Chondrocyte (in vitro differentiated cells): ENCODE measurements around the gene LTBP1. TPM values are rescaled to one million over a fixed set of nuclear protein-coding genes. Genes with fewer than 3 reads are reported as not detected.
"Not testable (repeated sequence)": the region's sequence is repeated elsewhere in the genome, so short reads cannot be mapped to it uniquely, and the experiment has no call there.

Experiments
- DNase-seq: peaks from one replicate; pipeline ENCODE4 v3.0.0; 2021; ENCODE audit warnings: mixed read lengths, low spot score
- H3K27ac Mint-ChIP-seq: one replicate; pipeline ENCODE4 v1.8.0; 2021; ENCODE audit warnings: mild to moderate bottlenecking, moderate library complexity, mixed read lengths; ENCODE audit not compliant: unreplicated experiment
- H3K27me3 Mint-ChIP-seq: 2 replicates; pipeline ENCODE4 v1.8.0; 2021; ENCODE audit warnings: low read depth, mixed read lengths
- H3K36me3 Mint-ChIP-seq: 2 replicates; pipeline ENCODE4 v1.8.0; 2021; ENCODE audit warnings: low read depth, mixed read lengths
- H3K4me1 Mint-ChIP-seq: 2 replicates; pipeline ENCODE4 v1.8.0; 2021; ENCODE audit warnings: low read depth, mild to moderate bottlenecking, mixed read lengths
- H3K4me3 Mint-ChIP-seq: one replicate; pipeline ENCODE4 v1.8.0; 2021; ENCODE audit warnings: mild to moderate bottlenecking, moderate library complexity, mixed read lengths; ENCODE audit not compliant: unreplicated experiment
- H3K9me3 Mint-ChIP-seq: 2 replicates; pipeline ENCODE4 v1.8.0; 2021; ENCODE audit warnings: low read depth, mixed read lengths
- total RNA-seq: library from RNA; stranded (reverse); gene quantifications from 3 replicates; pipeline ENCODE4 v1.2.1, GENCODE V29; 2021
- TF ChIP-seq, protein P1 (sequence below): fragments of 200-600 bp; sonication (generic); IDR thresholded peaks from 2 replicates; pipeline ENCODE4 v1.5.0; 2021; ENCODE audit warnings: antibody characterized with exemption, mild to moderate bottlenecking, moderate library complexity

The LTBP1 gene
- total RNA-seq, 1 donor from 2014 or later: 398 TPM

DNA sequence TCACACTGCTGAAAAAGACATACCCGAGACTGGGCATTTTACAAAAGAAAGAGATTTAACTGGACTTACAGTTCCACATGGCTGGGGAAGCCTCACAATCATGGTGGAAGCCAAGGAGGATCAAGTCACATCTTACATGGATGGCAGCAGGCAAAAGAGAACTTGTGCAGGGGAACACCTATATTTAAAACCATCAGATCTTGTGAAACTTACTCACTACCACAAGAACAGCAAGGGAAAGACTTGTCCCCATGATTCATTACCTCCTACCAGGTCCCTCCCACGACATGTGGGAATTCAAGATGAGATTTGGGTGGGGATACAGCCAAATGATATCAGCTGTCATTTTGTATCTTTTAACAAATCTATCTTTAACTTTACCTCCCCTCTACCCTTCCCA lies 278.6 kb downstream of the LTBP1 start:
- no peaks in the 10 kb centered on the region for H3K27me3 Mint-ChIP-seq
- TF ChIP-seq, protein P1, sequence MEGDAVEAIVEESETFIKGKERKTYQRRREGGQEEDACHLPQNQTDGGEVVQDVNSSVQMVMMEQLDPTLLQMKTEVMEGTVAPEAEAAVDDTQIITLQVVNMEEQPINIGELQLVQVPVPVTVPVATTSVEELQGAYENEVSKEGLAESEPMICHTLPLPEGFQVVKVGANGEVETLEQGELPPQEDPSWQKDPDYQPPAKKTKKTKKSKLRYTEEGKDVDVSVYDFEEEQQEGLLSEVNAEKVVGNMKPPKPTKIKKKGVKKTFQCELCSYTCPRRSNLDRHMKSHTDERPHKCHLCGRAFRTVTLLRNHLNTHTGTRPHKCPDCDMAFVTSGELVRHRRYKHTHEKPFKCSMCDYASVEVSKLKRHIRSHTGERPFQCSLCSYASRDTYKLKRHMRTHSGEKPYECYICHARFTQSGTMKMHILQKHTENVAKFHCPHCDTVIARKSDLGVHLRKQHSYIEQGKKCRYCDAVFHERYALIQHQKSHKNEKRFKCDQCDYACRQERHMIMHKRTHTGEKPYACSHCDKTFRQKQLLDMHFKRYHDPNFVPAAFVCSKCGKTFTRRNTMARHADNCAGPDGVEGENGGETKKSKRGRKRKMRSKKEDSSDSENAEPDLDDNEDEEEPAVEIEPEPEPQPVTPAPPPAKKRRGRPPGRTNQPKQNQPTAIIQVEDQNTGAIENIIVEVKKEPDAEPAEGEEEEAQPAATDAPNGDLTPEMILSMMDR: no peak
- H3K9me3 Mint-ChIP-seq: no peaks in the 10 kb centered on the region
- DNase-seq: no peak
- no peak overlapping the region for H3K4me3 Mint-ChIP-seq
- H3K4me1 Mint-ChIP-seq: peaks cover 45% of the 10 kb centered on the region
- H3K27ac Mint-ChIP-seq: peak overlapping the region; percentile 18
- H3K36me3 Mint-ChIP-seq: peaks cover 25% of the 10 kb centered on the region

DNA sequence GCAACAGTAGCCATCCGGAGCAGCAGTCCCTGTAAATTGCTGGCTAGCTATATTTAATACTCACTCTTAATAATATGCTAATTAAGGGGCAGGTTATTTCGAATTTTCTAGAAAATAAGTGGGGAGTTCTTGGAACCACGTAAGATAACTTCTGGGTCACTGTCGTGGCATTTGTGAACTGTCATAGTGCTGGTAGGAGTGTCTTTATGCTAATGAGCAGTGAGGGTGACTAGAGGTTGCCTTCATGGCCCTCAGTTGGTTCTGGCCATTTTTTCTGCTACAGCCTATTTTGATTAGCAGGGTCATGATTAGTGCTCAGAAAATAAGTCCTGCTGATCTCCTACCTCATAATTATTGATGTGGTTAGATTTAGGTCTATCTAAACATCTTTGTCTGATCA lies 279.8 kb downstream of the LTBP1 start:
- peaks cover 33% of the 10 kb centered on the region for H3K4me1 Mint-ChIP-seq
- no peak for DNase-seq
- H3K36me3 Mint-ChIP-seq: peaks cover 20% of the 10 kb centered on the region
- TF ChIP-seq, protein P1: no peak
- H3K4me3 Mint-ChIP-seq: no peak overlapping the region
- peak overlapping the region; percentile 27 for H3K27ac Mint-ChIP-seq
- H3K27me3 Mint-ChIP-seq: no peaks in the 10 kb centered on the region
- H3K9me3 Mint-ChIP-seq: no peaks in the 10 kb centered on the region

DNA sequence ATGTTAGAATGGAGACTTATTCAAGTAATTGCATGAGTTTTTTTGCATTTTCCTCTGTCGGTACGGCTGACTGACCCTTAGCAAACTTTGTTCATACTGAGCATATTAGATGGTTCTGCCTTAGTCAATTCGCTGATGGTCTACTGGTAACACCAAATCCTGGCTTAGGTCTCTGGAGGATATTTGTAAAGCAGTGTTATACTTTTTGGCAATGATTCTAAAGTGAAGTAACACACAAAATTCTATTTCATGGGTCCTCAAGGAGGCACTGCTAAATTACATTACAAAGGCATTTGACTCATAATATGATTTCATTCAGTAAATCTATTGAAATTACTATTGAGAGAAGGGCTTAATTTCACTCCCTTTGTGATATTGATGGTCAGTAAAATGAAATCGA lies 282.9 kb downstream of the LTBP1 start:
- H3K27me3 Mint-ChIP-seq: no peaks in the 10 kb centered on the region
- peaks cover 20% of the 10 kb centered on the region for H3K36me3 Mint-ChIP-seq
- peaks cover 3% of the 10 kb centered on the region for H3K9me3 Mint-ChIP-seq
- DNase-seq: no peak
- H3K27ac Mint-ChIP-seq: no peak overlapping the region
- no peak overlapping the region for H3K4me3 Mint-ChIP-seq
- TF ChIP-seq, protein P1: no peak
- peaks cover 17% of the 10 kb centered on the region for H3K4me1 Mint-ChIP-seq

DNA sequence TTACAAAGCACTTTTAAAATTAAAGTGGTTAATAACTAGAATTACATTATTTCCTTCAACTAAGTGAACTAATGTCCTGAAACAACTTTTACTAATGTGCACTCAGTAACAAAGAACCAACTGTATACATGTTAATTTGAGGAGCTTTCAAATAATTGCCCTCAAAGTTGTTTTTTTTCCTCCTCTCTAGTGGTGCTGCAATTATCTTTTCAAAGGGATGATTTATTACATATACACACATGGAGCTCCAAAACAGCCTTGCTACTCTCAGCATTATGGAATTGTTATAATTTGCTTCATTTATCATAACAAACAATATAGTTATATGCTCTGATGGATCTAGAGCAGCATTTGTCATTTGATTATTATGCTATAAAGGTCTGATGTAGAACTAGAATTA lies 283.4 kb downstream of the LTBP1 start:
- H3K4me3 Mint-ChIP-seq: no peak overlapping the region
- H3K27ac Mint-ChIP-seq: no peak overlapping the region
- no peak for DNase-seq
- H3K4me1 Mint-ChIP-seq: peaks cover 13% of the 10 kb centered on the region
- peaks cover 3% of the 10 kb centered on the region for H3K9me3 Mint-ChIP-seq
- no peaks in the 10 kb centered on the region for H3K27me3 Mint-ChIP-seq
- TF ChIP-seq, protein P1: no peak
- H3K36me3 Mint-ChIP-seq: peaks cover 22% of the 10 kb centered on the region

DNA sequence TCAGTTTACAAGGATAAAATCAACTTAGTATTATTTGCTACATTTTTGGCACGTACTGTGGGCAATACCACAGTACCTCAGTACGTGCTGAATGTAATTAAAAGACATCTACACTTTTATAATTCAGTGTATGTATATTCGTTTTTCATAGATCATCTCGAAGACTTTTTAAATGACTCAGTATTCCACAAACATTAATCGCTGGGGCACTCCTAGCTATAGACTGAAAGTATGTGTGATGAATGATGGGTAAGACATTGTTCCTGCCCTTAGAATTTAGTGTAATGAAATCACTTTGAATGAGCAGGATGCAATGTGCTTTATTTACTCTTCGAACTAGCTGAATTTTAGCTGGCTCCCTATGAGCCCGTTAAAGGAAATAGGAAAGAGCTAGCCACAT lies 284.1 kb downstream of the LTBP1 start:
- TF ChIP-seq, protein P1: no peak
- Mint-ChIP-seq H3K4me3 (no peak overlapping the region), H3K27ac (no peak overlapping the region), H3K27me3 (no peaks in the 10 kb centered on the region), H3K9me3 (peaks cover 3% of the 10 kb centered on the region), H3K36me3 (peaks cover 22% of the 10 kb centered on the region), H3K4me1 (peaks cover 7% of the 10 kb centered on the region)
- no peak for DNase-seq

DNA sequence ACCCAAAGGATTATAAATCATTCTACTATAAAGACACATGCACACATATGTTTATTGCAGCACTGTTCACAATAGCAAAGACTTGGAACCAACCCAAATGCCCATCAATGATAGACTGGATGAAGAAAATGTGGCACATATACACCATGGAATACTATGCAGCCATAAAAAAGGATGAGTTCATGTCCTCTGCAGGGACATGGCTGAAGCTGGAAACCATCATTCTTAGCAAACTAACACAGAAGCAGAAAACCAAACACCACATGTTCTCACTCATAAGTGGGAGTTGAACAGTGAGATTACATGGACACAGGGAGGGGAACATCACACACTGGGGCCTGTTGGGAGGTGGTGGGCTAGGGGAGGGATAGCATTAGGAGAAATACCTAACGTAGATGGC lies 288.8 kb downstream of the LTBP1 start:
- H3K4me1 Mint-ChIP-seq: peaks cover 21% of the 10 kb centered on the region
- not testable (repeated sequence) for H3K27me3 Mint-ChIP-seq, H3K9me3 Mint-ChIP-seq

More for the DNA sequence above, 288.8 kb downstream of the LTBP1 start:
- not testable (repeated sequence) for DNase-seq, H3K4me3 Mint-ChIP-seq, H3K27ac Mint-ChIP-seq
- peaks cover 29% of the 10 kb centered on the region for H3K36me3 Mint-ChIP-seq
